ENCODE measurements around the gene THG1L.
"Not testable (repeated sequence)": the region's sequence is repeated elsewhere in the genome, so short reads cannot be mapped to it uniquely, and the experiment has no call there.

THG1L gene

DNA sequence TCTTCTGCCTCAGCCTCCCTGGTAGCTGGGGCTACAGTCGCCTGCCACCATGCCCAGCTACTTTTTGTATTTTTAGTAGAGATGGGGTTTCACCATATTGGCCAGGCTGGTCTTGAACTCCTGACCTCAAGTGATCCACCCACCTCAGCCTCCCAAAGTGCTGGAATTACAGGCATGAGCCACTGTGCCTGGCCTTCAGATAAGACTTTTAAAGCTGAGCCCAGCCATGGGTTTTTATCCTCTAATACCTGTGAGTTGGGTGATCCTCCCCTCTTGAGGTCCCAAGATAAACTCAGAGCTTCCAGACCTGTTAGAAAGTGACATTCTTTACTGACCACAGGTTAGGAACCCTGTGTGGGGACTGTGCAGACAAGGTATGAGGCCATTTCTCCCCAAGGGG lies 3.4 kb upstream of the THG1L start:
- DNase-seq (ENCODE audit: low read depth in 2 of 2), result not testable (repeated sequence)

DNA sequence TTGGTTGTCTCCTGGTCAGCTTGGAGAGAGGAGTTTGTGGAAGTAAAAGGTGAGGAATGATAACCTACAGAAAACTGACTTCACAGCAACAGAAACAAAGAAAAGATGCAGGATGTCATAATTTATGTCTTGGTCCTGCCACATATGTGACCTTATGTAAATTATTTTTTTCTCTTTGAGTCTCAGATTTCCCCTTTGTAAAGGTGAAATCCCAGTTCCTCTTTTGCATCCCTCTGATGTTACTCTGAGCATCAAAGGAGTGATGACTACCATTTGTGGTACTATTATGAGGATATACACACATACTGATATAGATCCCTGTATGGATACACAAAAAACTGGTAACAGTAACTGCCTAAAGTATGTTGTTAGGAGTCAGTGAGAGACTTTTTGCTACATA lies 1.4 kb upstream of the THG1L start:
- DNase-seq (ENCODE audit: low read depth in 2 of 2), result no peak

- no peak for DNase-seq (ENCODE audit: low read depth in 2 of 2)
These were observed 334 bp upstream of the THG1L start for GRCh38 chr5:157730900-157731271.

DNA sequence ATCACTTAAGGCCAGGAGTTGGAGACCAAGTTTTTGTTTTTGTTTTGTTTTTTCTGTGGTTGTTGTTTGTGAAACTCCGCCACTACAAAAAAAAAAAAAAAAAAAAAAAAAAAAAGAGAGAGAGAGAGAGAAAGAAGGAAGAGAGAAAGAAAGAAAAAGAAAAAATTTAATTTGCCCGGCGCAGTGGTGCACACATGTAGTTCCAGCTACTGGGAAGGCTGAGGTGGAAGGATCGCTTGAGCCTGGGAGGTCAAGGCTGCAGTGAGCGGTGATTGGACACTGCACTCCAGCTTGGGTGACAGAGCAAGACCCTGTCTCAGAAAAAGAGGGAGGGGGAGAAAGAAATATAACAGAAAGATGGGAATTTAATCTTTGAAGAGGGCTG lies 902 bp downstream of the THG1L start:
- DNase-seq (ENCODE audit: low read depth in 2 of 2), result no peak

DNA sequence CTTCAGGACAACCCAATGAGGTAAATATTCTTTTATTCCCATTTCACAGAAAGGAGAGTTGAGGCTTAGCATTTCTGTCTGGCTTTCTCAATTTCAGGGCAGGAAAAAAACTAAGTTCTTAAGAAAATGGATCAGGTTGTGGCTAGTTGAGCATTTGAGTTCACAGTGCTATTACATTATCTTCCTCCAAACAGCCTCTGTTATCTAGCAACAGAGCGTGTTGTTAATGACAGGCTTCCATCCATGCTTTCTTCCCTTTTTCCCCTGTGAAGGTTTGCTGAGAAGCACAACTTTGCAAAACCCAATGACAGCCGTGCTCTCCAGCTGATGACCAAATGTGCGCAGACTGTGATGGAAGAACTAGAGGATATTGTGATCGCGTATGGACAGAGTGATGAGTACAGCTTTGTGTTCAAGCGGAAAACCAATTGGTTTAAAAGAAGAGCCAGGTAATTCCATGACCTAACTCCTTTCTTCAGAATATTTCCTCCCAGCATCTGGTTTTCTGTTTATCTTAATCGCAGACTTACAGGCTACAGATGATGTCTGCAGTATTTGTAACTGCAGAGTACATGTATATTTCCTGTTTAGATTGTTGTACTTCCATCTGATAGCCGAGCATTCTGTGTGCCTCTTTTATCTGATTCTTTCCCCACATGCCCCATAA lies 1.5 kb downstream of the THG1L start:
- DNase-seq (ENCODE audit: low read depth in 2 of 2), result no peak

DNA sequence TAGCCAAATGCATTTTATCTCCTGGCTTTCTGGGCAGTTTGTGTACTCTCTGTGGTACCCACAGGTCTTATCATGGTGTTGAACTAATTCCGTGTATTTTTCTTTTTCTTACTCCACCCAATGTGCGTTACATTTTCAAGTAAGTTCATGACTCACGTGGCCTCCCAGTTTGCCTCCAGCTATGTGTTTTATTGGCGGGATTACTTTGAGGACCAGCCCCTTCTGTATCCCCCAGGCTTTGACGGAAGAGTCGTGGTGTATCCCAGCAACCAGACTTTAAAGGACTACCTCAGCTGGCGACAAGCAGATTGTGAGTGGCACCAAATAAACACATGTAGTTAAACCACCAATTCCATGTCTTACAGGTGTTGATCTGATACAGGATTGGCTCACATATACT lies 3.2 kb downstream of the THG1L start:
- no peak for DNase-seq (ENCODE audit: low read depth in 2 of 2)

DNA sequence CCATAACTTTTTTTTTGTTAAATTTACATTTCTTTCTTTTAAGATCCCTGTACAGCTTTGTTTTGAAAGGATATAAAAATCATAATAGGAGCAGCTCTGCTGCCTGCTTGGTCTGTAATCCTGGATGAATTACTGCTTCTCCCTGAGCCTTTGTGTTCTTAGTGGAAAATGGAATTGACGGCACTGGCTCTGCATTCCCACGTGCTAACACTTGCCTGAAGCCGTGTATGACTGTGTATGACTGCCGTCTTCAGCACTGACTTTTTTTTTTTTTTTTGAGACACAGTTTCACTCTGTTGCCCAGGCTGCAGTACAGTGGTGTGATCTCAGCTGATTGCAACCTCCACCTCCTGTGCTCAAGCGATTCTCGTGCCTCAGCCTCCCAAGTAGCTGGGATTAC lies 4.8 kb downstream of the THG1L start:
- DNase-seq (ENCODE audit: low read depth in 2 of 2), result no peak

GRCh38 chr5:157739388-157740228 lies 8.4 kb downstream of the THG1L start:
- no peak for DNase-seq (ENCODE audit: low read depth in 2 of 2)

DNA sequence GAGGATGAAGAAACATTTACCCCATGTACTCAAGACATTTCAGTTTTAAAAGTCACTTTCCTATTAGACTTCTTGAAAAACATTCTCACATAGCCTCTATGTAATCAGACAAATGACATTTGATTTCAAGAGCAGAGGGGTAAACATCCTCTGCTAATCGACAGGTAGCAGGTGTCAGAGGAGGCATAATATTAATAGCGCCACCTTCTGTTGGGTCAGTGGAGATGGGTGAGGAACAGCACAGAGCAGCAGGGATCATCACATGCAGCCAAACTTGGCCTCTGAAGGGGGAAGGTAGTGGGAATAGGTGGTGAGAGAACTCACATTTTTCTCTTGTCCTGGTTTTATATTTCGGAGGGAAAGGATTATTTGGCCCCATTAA lies 9.0 kb downstream of the THG1L start:
- no peak for DNase-seq (ENCODE audit: low read depth in 2 of 2)

GRCh38 chr5:157741131-157741530 lies 9.9 kb downstream of the THG1L start:
- DNase-seq (ENCODE audit: low read depth in 2 of 2), result no peak

GRCh38 chr5:157743163-157744050 lies 12.2 kb downstream of the THG1L start, which contains the start of gene LSM11:
LSM11 (plus strand) TSS chr5:157743712; CDS start chr5:157743751, 39 bp downstream.
- DNase-seq (ENCODE audit: low read depth in 2 of 2), result peak; percentile 57

- DNase-seq (ENCODE audit: low read depth in 2 of 2), result no peak
These were observed 13.1 kb downstream of the THG1L start for GRCh38 chr5:157744051-157745011.

- DNase-seq (ENCODE audit: low read depth in 2 of 2), result no peak
These were observed 13.8 kb downstream of the THG1L start for GRCh38 chr5:157745041-157745456.

- no peak for DNase-seq (ENCODE audit: low read depth in 2 of 2)
These were observed 16.0 kb downstream of the THG1L start for GRCh38 chr5:157747173-157747740.

DNA sequence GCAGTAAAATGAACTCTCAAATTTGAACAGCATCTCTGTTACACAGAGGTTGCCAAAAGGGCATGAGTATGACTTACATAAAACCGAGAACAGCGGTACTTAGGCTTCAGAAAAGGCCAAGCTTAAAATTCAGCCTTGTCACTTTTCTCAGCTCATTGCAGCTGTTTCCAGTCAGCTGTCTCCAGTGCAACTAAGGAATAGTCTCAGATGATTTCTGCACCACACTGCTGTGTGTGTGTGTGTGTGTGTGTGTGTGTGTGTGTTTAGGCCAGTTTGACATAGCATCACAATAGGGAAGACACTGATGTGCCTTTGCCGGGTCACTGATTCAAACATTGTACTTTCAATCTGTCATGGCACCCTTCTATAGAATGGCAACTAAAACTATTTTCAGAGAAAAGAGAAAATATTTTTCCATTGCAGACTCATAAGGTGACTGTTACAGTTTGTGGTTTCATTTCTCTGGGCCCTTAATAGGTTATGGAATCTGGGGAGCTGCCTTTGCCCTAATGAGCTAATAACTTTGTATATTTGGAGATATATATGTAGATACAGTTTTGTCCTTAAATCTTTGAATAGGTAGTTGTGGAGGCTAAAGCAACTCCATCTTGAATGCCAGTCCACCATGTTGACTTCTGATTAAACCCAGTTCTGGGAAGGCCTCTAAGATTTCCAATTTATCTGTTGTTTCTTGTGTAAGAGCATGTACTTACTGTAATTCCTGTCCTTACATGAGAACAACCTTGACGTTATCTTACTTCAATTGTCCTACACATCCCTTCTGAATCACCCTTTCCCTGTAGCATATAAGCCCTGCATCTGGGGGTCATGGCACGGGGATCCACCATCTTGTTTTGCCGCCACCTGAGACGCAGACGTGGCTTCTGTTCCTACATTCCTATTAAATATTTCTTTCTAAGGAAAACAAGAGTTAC lies 16.8 kb downstream of the THG1L start:
- no peak for DNase-seq (ENCODE audit: low read depth in 2 of 2)

DNA sequence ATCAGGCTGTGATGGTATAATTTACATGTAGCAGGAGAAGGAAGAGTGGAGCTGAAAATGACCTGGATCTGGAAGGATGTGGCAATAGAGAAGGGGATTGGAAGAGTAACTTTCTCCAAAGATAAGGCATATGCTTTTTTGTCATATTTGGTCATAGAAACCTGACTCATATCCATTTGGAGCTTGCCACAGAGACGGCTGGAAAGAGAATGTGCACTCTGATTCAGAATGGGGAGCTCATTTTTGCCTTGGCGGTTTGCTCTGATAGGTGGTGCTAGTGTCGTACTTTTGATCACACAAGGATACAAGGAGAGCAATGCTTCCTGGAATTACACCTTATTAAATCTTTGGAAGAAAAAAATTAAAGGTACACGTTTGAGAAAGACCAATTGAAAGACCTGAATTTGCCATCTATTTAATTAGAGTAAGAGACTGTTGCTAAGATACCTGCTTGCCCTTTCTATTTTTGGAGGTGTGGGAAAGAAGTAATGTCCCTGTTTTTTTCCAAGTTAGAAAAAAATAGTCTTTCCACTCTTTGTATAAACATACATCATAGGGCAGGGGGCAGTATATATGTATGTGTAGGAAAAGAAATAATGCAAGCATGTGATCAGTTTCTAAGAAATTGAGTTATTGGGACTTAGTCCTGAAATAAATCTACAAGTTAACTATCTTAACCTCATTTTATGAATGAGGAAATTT lies 17.7 kb downstream of the THG1L start:
- DNase-seq (ENCODE audit: low read depth in 2 of 2), result peak; percentile 70 to 72

DNA sequence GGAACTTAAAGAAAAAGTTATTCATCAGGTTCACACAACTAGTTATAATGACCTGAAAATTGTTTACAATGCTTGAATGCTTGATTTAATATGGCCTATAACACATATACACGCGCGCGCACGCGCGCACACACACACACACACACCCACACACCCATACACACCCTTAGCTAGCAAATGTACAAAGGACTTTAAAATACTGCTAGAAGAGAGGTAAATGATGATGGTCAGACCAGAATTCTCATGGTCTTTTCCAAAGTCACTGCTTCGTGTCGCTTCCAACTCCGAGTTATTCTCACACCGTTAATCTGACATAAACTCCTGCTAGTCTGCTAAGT lies 18.2 kb downstream of the THG1L start:
- DNase-seq (ENCODE audit: low read depth in 2 of 2), result no peak

DNA sequence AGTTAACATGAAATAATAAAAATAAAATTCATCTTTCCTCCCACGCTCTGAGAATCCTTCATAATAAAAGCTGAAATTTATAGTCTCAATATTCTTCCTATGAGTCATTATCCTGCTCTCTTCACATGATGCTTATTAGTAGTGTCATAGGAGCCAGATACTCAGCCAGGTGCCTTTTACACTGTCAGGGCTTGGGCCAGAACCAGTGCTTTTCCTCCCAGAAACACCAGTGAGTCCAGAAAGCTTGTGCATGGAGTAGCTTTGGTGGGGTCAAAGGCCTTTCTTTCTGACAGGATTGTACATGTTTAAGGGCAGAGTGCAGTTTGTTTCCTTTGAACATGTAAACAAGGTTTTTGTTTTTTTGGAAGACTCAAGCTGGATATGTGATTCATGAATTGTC lies 19.1 kb downstream of the THG1L start:
- DNase-seq (ENCODE audit: low read depth in 2 of 2), result peak in 1 of 2 experiments; percentile 23

GRCh38 chr5:157756122-157756521 lies 24.9 kb downstream of the THG1L start:
- DNase-seq (ENCODE audit: low read depth in 2 of 2), result no peak

Measured in fibroblast of skin of left quadriceps (primary cell).